H1 (cell line): ENCODE data around the gene RAB5B. TPM values are rescaled to one million over a fixed set of nuclear protein-coding genes. Genes with fewer than 3 reads are reported as not detected.

Experiments
- CREB1 ChIP-seq: IDR thresholded peaks from 2 replicates; pipeline ENCODE4 v1.6.1; 2012; ENCODE audit warnings: inconsistent platforms
- EGR1 ChIP-seq: IDR thresholded peaks from 2 replicates; pipeline ENCODE4 v1.6.1; 2011; ENCODE audit warnings: low read depth, low read length, borderline replicate concordance
- EZH2 ChIP-seq: fragments of 200-600 bp; sonication (generic); IDR thresholded peaks from 2 replicates; pipeline ENCODE4 v1.7.1; 2012; ENCODE audit warnings: low read depth, mild to moderate bottlenecking, moderate library complexity, low read length, inconsistent platforms; ENCODE audit not compliant: severe bottlenecking
- HDAC2 ChIP-seq, 2 experiments: fragments of 300-600 bp in 1 of 2; sonication (generic) in 1 of 2; IDR thresholded peaks; 2 replicates each; pipeline ENCODE4 v1.6.1; 2011 to 2012; ENCODE audit warnings: low read depth in 2 of 2, low read length in 2 of 2, mild to moderate bottlenecking in 2 of 2, moderate library complexity in 2 of 2, borderline replicate concordance in 1 of 2, inconsistent platforms in 1 of 2
- MAFK ChIP-seq: IDR thresholded peaks from 2 replicates; pipeline ENCODE4 v1.6.1; 2012; ENCODE audit warnings: low read depth, mild to moderate bottlenecking, improper control_type of control experiment, low read length
- NRF1 ChIP-seq: IDR thresholded peaks from 2 replicates; pipeline ENCODE4 v1.6.1; 2011; ENCODE audit warnings: mild to moderate bottlenecking, low read depth, low read length, improper control_type of control experiment
- POLR2A ChIP-seq, 2 experiments: IDR thresholded peaks; 1 replicate in 1 of 2; 2 replicates in 1 of 2; pipeline ENCODE4 v1.6.1; 2011; ENCODE audit warnings: low read depth in 2 of 2, low read length in 2 of 2, mild to moderate bottlenecking in 2 of 2; ENCODE audit errors: control extremely low read depth in 1 of 2
- TAF1 ChIP-seq: IDR thresholded peaks from 2 replicates; pipeline ENCODE4 v1.6.1; 2011; ENCODE audit warnings: mild to moderate bottlenecking, low read depth, low read length
- polyA plus RNA-seq, 7 experiments: library from polyadenylated mRNA; depleted of rRNA in 3 of 7; stranded (reverse) in 5 of 7; unstranded in 2 of 7; fragments of >200 nt in 5 of 7; fragments of 200-250 nt in 2 of 7; gene quantifications; 1 replicate in 5 of 7; 2 replicates in 1 of 7; 4 replicates in 1 of 7; pipeline versions ENCODE4 v1.2.1 to v1.2.3, GENCODE V29; 2011 to 2013; ENCODE audit warnings: missing spikeins in 2 of 7, mixed read lengths in 2 of 7
- total RNA-seq: library from RNA; stranded (reverse); fragmentation: NEBNext Ultra II Directional; extraction: Animal tissue kit (Norgen Biotek cat#: 25700); gene quantifications from 2 replicates; pipeline ENCODE4 v1.2.1, GENCODE V29; 2021
- TF ChIP-seq, protein P1 (sequence below), 3 experiments: IDR thresholded peaks; 1 replicate in 2 of 3; 2 replicates in 1 of 3; pipeline versions ENCODE4 v1.5.1 to v1.6.1; 2011; ENCODE audit warnings: low read length in 3 of 3, mild to moderate bottlenecking in 3 of 3, inconsistent platforms in 2 of 3, low read depth in 1 of 3, moderate library complexity in 1 of 3; ENCODE audit not compliant: insufficient read depth in 1 of 3; ENCODE audit errors: control extremely low read depth in 1 of 3

The RAB5B gene
- total and polyA plus RNA-seq, 2 of the 8 experiments (the other 6 are each of a cell fraction or from before 2014, with no cell fraction given): 56.7 to 62.4 TPM

- TF ChIP-seq, protein P1, sequence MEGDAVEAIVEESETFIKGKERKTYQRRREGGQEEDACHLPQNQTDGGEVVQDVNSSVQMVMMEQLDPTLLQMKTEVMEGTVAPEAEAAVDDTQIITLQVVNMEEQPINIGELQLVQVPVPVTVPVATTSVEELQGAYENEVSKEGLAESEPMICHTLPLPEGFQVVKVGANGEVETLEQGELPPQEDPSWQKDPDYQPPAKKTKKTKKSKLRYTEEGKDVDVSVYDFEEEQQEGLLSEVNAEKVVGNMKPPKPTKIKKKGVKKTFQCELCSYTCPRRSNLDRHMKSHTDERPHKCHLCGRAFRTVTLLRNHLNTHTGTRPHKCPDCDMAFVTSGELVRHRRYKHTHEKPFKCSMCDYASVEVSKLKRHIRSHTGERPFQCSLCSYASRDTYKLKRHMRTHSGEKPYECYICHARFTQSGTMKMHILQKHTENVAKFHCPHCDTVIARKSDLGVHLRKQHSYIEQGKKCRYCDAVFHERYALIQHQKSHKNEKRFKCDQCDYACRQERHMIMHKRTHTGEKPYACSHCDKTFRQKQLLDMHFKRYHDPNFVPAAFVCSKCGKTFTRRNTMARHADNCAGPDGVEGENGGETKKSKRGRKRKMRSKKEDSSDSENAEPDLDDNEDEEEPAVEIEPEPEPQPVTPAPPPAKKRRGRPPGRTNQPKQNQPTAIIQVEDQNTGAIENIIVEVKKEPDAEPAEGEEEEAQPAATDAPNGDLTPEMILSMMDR (IDR thresholded peaks at IDR 0.05; ENCODE audit: control extremely low read depth in 1 of 3, insufficient read depth in 1 of 3, low read depth in 1 of 3, low read length in 3 of 3): no peak
- TF ChIP-seq TAF1 (peak; percentile 98), CREB1 (peak; percentile 93), EGR1 (no peak), POLR2A (IDR thresholded peaks at IDR 0.05; ENCODE audit: control extremely low read depth in 1 of 2, low read depth in 2 of 2, low read length in 2 of 2) (peak; percentile 88 to 93), HDAC2 (IDR thresholded peaks at IDR 0.05; ENCODE audit: borderline replicate concordance in 1 of 2, low read depth in 2 of 2, low read length in 2 of 2) (peak in 1 of 2 experiments; percentile 92; a peak in 2 of 4 replicates), EZH2 (no peak), MAFK (no peak), NRF1 (no peak)
Observed at GRCh38 chr12:55973599-55974307, at the start of gene RAB5B (continued).
